HepG2 (cell line): Measurements from ENCODE around the gene UBXN1. TPM values are rescaled to one million over a fixed set of nuclear protein-coding genes. Genes with fewer than 3 reads are reported as not detected.
A peak's percentile ranks its signal among the peaks of the same experiment; 100 is the strongest.

ENCODE experiments used
- ATAC-seq: fragments of 200-7000 bp; cut with Tn5 transposase; 3 replicates; pipeline ENCODE4 v1.9.1; 2020; ENCODE audit warnings: mild to moderate bottlenecking, moderate library complexity
- BruUV-seq: library from RNA; stranded (reverse); fragments of 400-500 nt; replicated peaks from 2 replicates; lab custom pipeline; 2021; lab: Mats Ljungman, UMichigan
- CTCF ChIA-PET: fragments of 300-600 bp; formaldehyde crosslinking; extraction: SDS; loops from one replicate; lab custom pipeline; 2021; ENCODE audit warnings: low total read pairs, inconsistent platforms, low intra/inter-chr PET ratio; lab: Yijun Ruan, JAX
- POLR2A ChIA-PET: fragments of 350-600 bp; sonication (Branson Sonifier 250); formaldehyde crosslinking; loops from one replicate; lab custom pipeline; 2020; ENCODE audit warnings: antibody characterized with exemption, inconsistent platforms; lab: Yijun Ruan, JAX
- DNase-seq: peaks from one replicate; pipeline ENCODE4 v3.0.0-alpha.2; 2015; ENCODE audit warnings: low spot score
- FAIRE-seq: peaks from 3 replicates; lab custom pipeline; 2011; peaks lifted over from hg19 to GRCh38; lab: Jason Lieb, UNC
- H2AFZ ChIP-seq: one replicate; pipeline ENCODE4 v1.6.1; 2011; ENCODE audit warnings: low read length, inconsistent platforms
- H3K27ac ChIP-seq: fragments of 300-600 bp; 3 replicates; pipeline ENCODE4 v1.8.0; 2011; ENCODE audit warnings: mixed run types, mild to moderate bottlenecking, mixed read lengths, low read length, inconsistent platforms; ENCODE audit not compliant: insufficient read depth; ENCODE audit errors: extremely low read length
- H3K27me3 ChIP-seq, 2 experiments: fragments of 200-600 bp in 1 of 2; 2 replicates in 1 of 2; 3 replicates in 1 of 2; pipeline versions ENCODE4 v1.6.0 to v1.8.0; 2011; ENCODE audit warnings: low read length in 2 of 2, mild to moderate bottlenecking in 2 of 2, moderate library complexity in 2 of 2, inconsistent platforms in 1 of 2; ENCODE audit not compliant: insufficient read depth in 2 of 2, control insufficient read depth in 1 of 2
- H3K36me3 ChIP-seq, 2 experiments: fragments of 200-600 bp in 1 of 2; replicated peaks in 1 of 2; 2 replicates in 1 of 2; 3 replicates in 1 of 2; pipeline versions ENCODE4 v1.5.1 to v1.8.0; 2011; ENCODE audit warnings: low read length in 2 of 2, inconsistent platforms in 1 of 2; ENCODE audit not compliant: insufficient read depth in 2 of 2, control insufficient read depth in 1 of 2
- H3K4me1 ChIP-seq: 2 replicates; pipeline ENCODE4 v1.5.1; 2012; ENCODE audit warnings: low read length, inconsistent platforms; ENCODE audit not compliant: insufficient read depth
- H3K4me2 ChIP-seq: 2 replicates; pipeline ENCODE4 v1.6.0; 2011; ENCODE audit warnings: low read depth, low read length, inconsistent platforms
- H3K4me3 ChIP-seq, 3 experiments: fragments of 200-600 bp in 1 of 3; sonication (generic), shearing (Covaris generic) in 1 of 3; replicated peaks in 1 of 3; 2 replicates each; pipeline ENCODE4 v1.5.1; 2011 to 2016; ENCODE audit warnings: low read length in 3 of 3, inconsistent platforms in 2 of 3, low read depth in 2 of 3, mild to moderate bottlenecking in 2 of 3, control low read depth in 1 of 3, mixed read lengths in 1 of 3; ENCODE audit not compliant: insufficient read depth in 1 of 3
- H3K79me2 ChIP-seq: one replicate; pipeline ENCODE4 v1.6.1; 2011; ENCODE audit warnings: low read length, inconsistent platforms; ENCODE audit not compliant: insufficient read depth
- H3K9ac ChIP-seq: 2 replicates; pipeline ENCODE4 v1.6.0; 2011; ENCODE audit warnings: mild to moderate bottlenecking, low read depth, low read length, inconsistent platforms; ENCODE audit not compliant: insufficient read depth
- H3K9me3 ChIP-seq: 2 replicates; pipeline ENCODE4 v1.5.1; 2012; ENCODE audit warnings: mild to moderate bottlenecking, low read length
- H4K20me1 ChIP-seq: 2 replicates; pipeline ENCODE4 v1.6.0; 2011; ENCODE audit warnings: inconsistent platforms, mild to moderate bottlenecking, low read length, moderate library complexity; ENCODE audit not compliant: insufficient read depth
- AKAP8 ChIP-seq: sonication (generic); formaldehyde crosslinking; IDR thresholded peaks from 2 replicates; pipeline ENCODE4 v1.5.1; 2020; ENCODE audit warnings: mild to moderate bottlenecking, missing genetic modification reagents
- ARNT ChIP-seq: fragments of 450-650 bp; IDR thresholded peaks from 2 replicates; pipeline ENCODE4 v1.6.1; 2017
- CBX2 ChIP-seq, 2 experiments: fragments of 200-600 bp in 1 of 2; sonication (generic); formaldehyde crosslinking in 1 of 2; IDR thresholded peaks; 2 replicates each; pipeline versions ENCODE4 v1.7.0 to v1.8.1; 2018 to 2022; ENCODE audit warnings: low read depth in 2 of 2, low read length in 1 of 2, mild to moderate bottlenecking in 1 of 2, missing genetic modification reagents in 1 of 2
- GLI4 ChIP-seq: sonication (generic); formaldehyde crosslinking; IDR thresholded peaks from 2 replicates; pipeline ENCODE4 v1.5.1; 2020; ENCODE audit warnings: missing genetic modification reagents, mild to moderate bottlenecking, moderate library complexity, borderline replicate concordance
- JUN ChIP-seq: sonication (generic); formaldehyde crosslinking; IDR thresholded peaks from 2 replicates; pipeline ENCODE4 v1.4.0; 2020; ENCODE audit warnings: mild to moderate bottlenecking, missing genetic modification reagents
- MED8 ChIP-seq: sonication (generic); formaldehyde crosslinking; IDR thresholded peaks from 2 replicates; pipeline ENCODE4 v1.8.1; 2023; ENCODE audit warnings: mild to moderate bottlenecking, missing genetic modification reagents; ENCODE audit not compliant: insufficient replicate concordance
- MYPOP ChIP-seq: sonication (generic); formaldehyde crosslinking; IDR thresholded peaks from 2 replicates; pipeline ENCODE4 v1.8.1; 2023; ENCODE audit warnings: mild to moderate bottlenecking, moderate library complexity, missing genetic modification reagents
- RARG ChIP-seq: sonication (generic); formaldehyde crosslinking; IDR thresholded peaks from 2 replicates; pipeline ENCODE4 v1.4.0; 2020; ENCODE audit warnings: low read depth, mild to moderate bottlenecking, missing genetic modification reagents
- RFX3 ChIP-seq: IDR thresholded peaks from 2 replicates; pipeline ENCODE4 v1.6.1; 2016; ENCODE audit warnings: missing biosample characterization, missing genetic modification reagents
- ZBTB49 ChIP-seq: sonication (generic); formaldehyde crosslinking; IDR thresholded peaks from 2 replicates; pipeline ENCODE4 v1.4.0; 2020; ENCODE audit warnings: missing genetic modification reagents, borderline replicate concordance
- ZC3H4 ChIP-seq: sonication (generic); formaldehyde crosslinking; IDR thresholded peaks from 2 replicates; pipeline ENCODE4 v1.4.0; 2020; ENCODE audit warnings: missing genetic modification reagents, borderline replicate concordance
- ZGPAT ChIP-seq: IDR thresholded peaks from 2 replicates; pipeline ENCODE4 v1.6.1; 2016; ENCODE audit warnings: mild to moderate bottlenecking
- ZNF18 ChIP-seq: sonication (generic); formaldehyde crosslinking; IDR thresholded peaks from 2 replicates; pipeline ENCODE4 v1.8.0; 2022; ENCODE audit warnings: mild to moderate bottlenecking, missing genetic modification reagents; ENCODE audit not compliant: insufficient replicate concordance
- ZNF180 ChIP-seq: sonication (generic); formaldehyde crosslinking; IDR thresholded peaks from 2 replicates; pipeline ENCODE4 v1.4.0; 2020; ENCODE audit warnings: low read depth, missing genetic modification reagents, borderline replicate concordance
- ZNF354B ChIP-seq: sonication (generic); formaldehyde crosslinking; IDR thresholded peaks from 2 replicates; pipeline ENCODE4 v1.8.0; 2022; ENCODE audit warnings: mild to moderate bottlenecking, missing genetic modification reagents
- WGBS: methylation state at CpG from one replicate; pipeline ENCODE4 v1.1.6; 2017; ENCODE audit warnings: low lambda C conversion rate; 5-methylcytosine and 5-hydroxymethylcytosine counted together
- in situ Hi-C: cut with HindIII; loops from 2 replicates; pipeline ENCODE4 v1.10.0; 2017; ENCODE audit warnings: low pct_unique_long_range_greater_than_20kb; ENCODE audit not compliant: extremely low pct_ligation_motif_present
- intact Hi-C: fragments of 100-400 bp; cut with micrococcal nuclease; formaldehyde crosslinking; loops from one replicate; pipeline ENCODE4 v1.10.0; 2022; ENCODE audit not compliant: unreplicated experiment
- polyA plus RNA-seq, 8 experiments: library from polyadenylated mRNA; depleted of rRNA in 3 of 8; stranded (reverse) in 7 of 8; unstranded in 1 of 8; fragments of >200 nt; fragmentation: Illumina TruSeq in 4 of 8; extraction: Trizol in 4 of 8; gene quantifications; 2 replicates each; pipeline versions ENCODE4 v1.2.1 to v1.2.3, GENCODE V29; 2011 to 2016; ENCODE audit warnings: low read depth in 4 of 8, missing spikeins in 1 of 8, mixed read lengths in 1 of 8; ENCODE audit not compliant: insufficient read depth in 1 of 8
- total RNA-seq, 5 experiments: library from RNA; depleted of rRNA; stranded (reverse); fragments of >200 nt; fragmentation: Illumina TruSeq; extraction: Trizol; gene quantifications; 2 replicates each; pipeline ENCODE4 v1.2.3, GENCODE V29; 2016; ENCODE audit warnings: low read depth in 1 of 5
- TF ChIP-seq, protein P1 (sequence below): sonication (generic); formaldehyde crosslinking; conservative IDR thresholded peaks from 2 replicates; pipeline ENCODE4 v1.8.1; 2023; ENCODE audit warnings: missing genetic modification reagents

The UBXN1 gene
- total and polyA plus RNA-seq, 2 of the 13 experiments (the other 11 are each of a cell fraction or from before 2014, with no cell fraction given) = 47.5 to 52.4 TPM

DNA sequence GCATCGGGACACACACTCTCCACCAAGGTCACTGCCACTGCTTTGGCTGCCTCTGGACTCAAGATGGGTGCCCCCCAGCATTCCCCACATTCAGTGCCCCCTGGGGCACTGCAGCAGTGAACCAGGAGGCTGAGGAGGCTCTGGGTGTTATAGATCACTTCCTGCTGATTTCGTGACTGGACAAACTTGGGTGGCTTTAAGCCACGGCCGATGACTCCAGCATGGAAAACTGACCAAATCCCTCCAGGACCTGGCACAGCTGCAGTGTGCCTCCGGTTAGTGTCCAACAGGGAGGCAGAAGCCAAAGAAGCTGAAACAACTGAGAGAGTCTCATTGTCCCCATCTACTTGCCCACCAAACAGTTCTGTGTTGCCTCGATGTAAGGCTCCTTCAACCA, 31.3 kb downstream of the UBXN1 start:
- intact Hi-C loops (no loop called here), in situ Hi-C loops (no loop called here)
- Histone ChIP-seq H4K20me1 (peaks cover 8% of the 10 kb centered on the region), H2AFZ (no peak overlapping the region), H3K79me2 (peaks cover 46% of the 10 kb centered on the region), H3K4me3 (no peak overlapping the region), H3K27ac (peak overlapping the region; percentile 98), H3K27me3 (no peaks in the 10 kb centered on the region), H3K9me3 (no peaks in the 10 kb centered on the region), H3K4me1 (peaks cover 52% of the 10 kb centered on the region), H3K9ac (no peak overlapping the region), H3K4me2 (peak overlapping the region; percentile 68; the same call in 1 of the 2 replicates), H3K36me3 (peaks cover 4 to 24% of the 10 kb centered on the region in 2 experiments; a peak in 3 of 5 replicates)
- FAIRE-seq (no peak), DNase-seq (no peak), ATAC-seq (no peak)
- ChIA-PET POLR2A (interaction anchor here (1.3 to 5.0 kb wide), 5 partner anchors 18 to 223 kb away, joined by 3 to 53 read pairs (median 19); partner anchors contain the start of genes B3GAT3, C11orf98, CSKMT and LBHD1), CTCF (no interaction called here)
- WGBS = 91% methylated on average over 3 of the region's 6 CpGs
- BruUV-seq = no TSS peak
- TF ChIP-seq ZBTB49 (no peak), ZNF354B (CRISPR knock-in tag) (no peak), ZNF180 (CRISPR knock-in tag) (no peak), GLI4 (CRISPR knock-in tag) (no peak), RARG (CRISPR knock-in tag) (no peak), RFX3 (CRISPR knock-in tag) (no peak), ZGPAT (CRISPR knock-in tag) (no peak), ARNT (no peak), ZNF18 (CRISPR knock-in tag) (no peak), ZC3H4 (CRISPR knock-in tag) (no peak), MED8 (CRISPR knock-in tag) (no peak), MYPOP (CRISPR knock-in tag) (no peak), JUN (no peak), AKAP8 (CRISPR knock-in tag) (0 out of 2 replicates have a peak, but pooled peaks have one; percentile 23), CBX2 (IDR thresholded peaks at IDR 0.05; ENCODE audit: low read depth, low read length) (no peak), CBX2 (CRISPR knock-in tag; IDR thresholded peaks at IDR 0.05; ENCODE audit: low read depth) (no peak)
- TF ChIP-seq, protein P1, sequence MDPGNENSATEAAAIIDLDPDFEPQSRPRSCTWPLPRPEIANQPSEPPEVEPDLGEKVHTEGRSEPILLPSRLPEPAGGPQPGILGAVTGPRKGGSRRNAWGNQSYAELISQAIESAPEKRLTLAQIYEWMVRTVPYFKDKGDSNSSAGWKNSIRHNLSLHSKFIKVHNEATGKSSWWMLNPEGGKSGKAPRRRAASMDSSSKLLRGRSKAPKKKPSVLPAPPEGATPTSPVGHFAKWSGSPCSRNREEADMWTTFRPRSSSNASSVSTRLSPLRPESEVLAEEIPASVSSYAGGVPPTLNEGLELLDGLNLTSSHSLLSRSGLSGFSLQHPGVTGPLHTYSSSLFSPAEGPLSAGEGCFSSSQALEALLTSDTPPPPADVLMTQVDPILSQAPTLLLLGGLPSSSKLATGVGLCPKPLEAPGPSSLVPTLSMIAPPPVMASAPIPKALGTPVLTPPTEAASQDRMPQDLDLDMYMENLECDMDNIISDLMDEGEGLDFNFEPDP (CRISPR knock-in tag) = 0 out of 2 replicates have a peak, but pooled peaks have one; percentile 27
